Common myeloid progenitor, CD34-positive (primary cell): ENCODE results near the gene IL33.

Experiments used
- CTCF ChIA-PET: fragments of 350-600 bp; sonication (Branson Sonifier 250); formaldehyde crosslinking; loops from one replicate; lab custom pipeline; 2021; ENCODE audit warnings: antibody characterized with exemption; lab: Charles Lee
- POLR2A ChIA-PET: fragments of 350-600 bp; sonication (Branson Sonifier 250); formaldehyde crosslinking; loops from one replicate; lab custom pipeline; 2021; ENCODE audit warnings: antibody characterized with exemption; lab: Charles Lee
- DNase-seq, 3 donors: peaks; one replicate each; pipeline versions ENCODE4 v3.0.0 to v3.0.0-alpha.2; 2013
- H3K27ac ChIP-seq, 2 experiments: 1 replicate in 1 of 2; 2 replicates in 1 of 2; pipeline ENCODE4 v1.7.0; 2013; ENCODE audit warnings: inconsistent platforms in 2 of 2, low read length in 2 of 2, mild to moderate bottlenecking in 2 of 2, low read depth in 1 of 2, moderate library complexity in 1 of 2; ENCODE audit not compliant: severe bottlenecking in 2 of 2, insufficient read depth in 1 of 2, poor library complexity in 1 of 2
- H3K27me3 ChIP-seq, 5 experiments: replicated peaks in 2 of 5; 1 replicate in 3 of 5; 2 replicates in 2 of 5; pipeline versions ENCODE4 v1.6.1 to v1.7.0; 2013; ENCODE audit warnings: low read length in 4 of 5, mild to moderate bottlenecking in 2 of 5, moderate library complexity in 2 of 5, inconsistent platforms in 1 of 5; ENCODE audit not compliant: insufficient read depth in 5 of 5, control insufficient read depth in 4 of 5
- H3K36me3 ChIP-seq, 4 experiments: 1 replicate in 2 of 4; 2 replicates in 2 of 4; pipeline versions ENCODE4 v1.6.1 to v1.7.0; 2013; ENCODE audit warnings: low read length in 3 of 4, control low read depth in 1 of 4, mild to moderate bottlenecking in 1 of 4; ENCODE audit not compliant: control insufficient read depth in 4 of 4, insufficient read depth in 4 of 4
- H3K4me1 ChIP-seq, 4 experiments: 1 replicate in 3 of 4; 2 replicates in 1 of 4; pipeline versions ENCODE4 v1.6.1 to v1.7.1; 2013; ENCODE audit warnings: low read length in 3 of 4, mild to moderate bottlenecking in 3 of 4, control low read depth in 1 of 4, inconsistent platforms in 1 of 4, moderate library complexity in 1 of 4; ENCODE audit not compliant: control insufficient read depth in 4 of 4, insufficient read depth in 4 of 4; ENCODE audit errors: control extremely low read depth in 1 of 4
- H3K4me3 ChIP-seq, 7 experiments: 1 replicate in 4 of 7; 2 replicates in 3 of 7; pipeline versions ENCODE4 v1.5.1 to v1.7.0; 2013; ENCODE audit warnings: mild to moderate bottlenecking in 7 of 7, low read length in 6 of 7, moderate library complexity in 6 of 7, inconsistent platforms in 2 of 7, low read depth in 2 of 7, control low read depth in 1 of 7; ENCODE audit not compliant: insufficient read depth in 4 of 7, control insufficient read depth in 1 of 7; ENCODE audit errors: extremely low read depth in 1 of 7
- H3K9me3 ChIP-seq, 5 experiments: 1 replicate in 4 of 5; 2 replicates in 1 of 5; pipeline versions ENCODE4 v1.6.1 to v1.7.1; 2013; ENCODE audit warnings: low read length in 4 of 5, mild to moderate bottlenecking in 2 of 5, inconsistent platforms in 1 of 5, low read depth in 1 of 5, moderate library complexity in 1 of 5; ENCODE audit not compliant: control insufficient read depth in 4 of 5, insufficient read depth in 2 of 5; ENCODE audit errors: control extremely low read depth in 1 of 5
- WGBS: methylation state at CpG from one replicate; pipeline ENCODE4 v1.1.5; 2013; ENCODE audit not compliant: insufficient coverage; 5-methylcytosine and 5-hydroxymethylcytosine counted together

IL33 gene

DNA sequence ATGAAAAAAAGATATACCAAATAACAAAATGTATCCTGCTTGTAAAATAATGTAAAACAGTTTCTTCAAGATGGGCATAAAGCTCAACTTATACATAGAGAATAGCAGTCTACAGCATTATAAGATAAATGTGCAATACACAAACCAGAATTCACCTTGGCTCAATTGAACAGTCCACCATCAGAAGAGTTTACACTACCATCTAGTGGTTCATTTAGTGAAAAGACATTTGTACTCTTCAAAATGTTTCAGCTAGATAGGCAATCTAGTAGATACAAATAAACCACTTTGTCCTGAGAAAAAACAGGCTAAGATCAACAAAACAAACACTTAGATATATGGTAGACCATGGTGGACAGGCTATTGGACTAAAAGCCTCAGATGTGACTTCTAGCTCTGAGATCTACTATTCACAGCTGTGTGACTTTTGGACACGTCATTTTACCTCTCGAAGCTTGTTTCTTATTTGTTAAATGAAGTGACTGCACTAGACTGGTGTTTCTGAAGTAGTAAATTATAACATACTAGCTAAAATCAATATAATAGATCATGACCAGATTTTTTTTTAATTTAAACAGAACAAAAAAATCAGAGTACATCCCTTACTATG lies 90.5 kb downstream of the IL33 start:
- ChIA-PET CTCF (interaction anchor here (0.8 to 4.3 kb wide), 14 partner anchors 8 to 424 kb away, joined by 3 to 41 read pairs (median 3); no protein-coding TSS in a partner anchor), POLR2A (no interaction called here)
- peak; percentile 15 to 60 (median 52) for DNase-seq
- Histone ChIP-seq H3K27me3 (peaks cover 3 to 15% (median 9%) of the 10 kb centered on the region in 5 experiments), H3K4me1 (peaks cover 0 to 1% (median 0%) of the 10 kb centered on the region in 4 experiments), H3K27ac (no peak overlapping the region), H3K9me3 (peaks cover 0 to 5% (median 0%) of the 10 kb centered on the region in 5 experiments), H3K4me3 (no peak overlapping the region), H3K36me3 (no peaks in the 10 kb centered on the region)
- WGBS: no CpG with 5 or more reads among the region's 2 CpGs
